WTC11 (cell line): ENCODE data around the gene INTS7. TPM values are rescaled to one million over a fixed set of nuclear protein-coding genes. Genes with fewer than 3 reads are reported as not detected.

Source experiments
- ATF3 ChIP-seq: sonication (generic); formaldehyde crosslinking; conservative IDR thresholded peaks from 2 replicates; pipeline ENCODE4 v1.8.1; 2022; ENCODE audit warnings: mild to moderate bottlenecking, missing genetic modification reagents
- CREB1 ChIP-seq: sonication (generic); formaldehyde crosslinking; IDR thresholded peaks from 2 replicates; pipeline ENCODE4 v1.8.0; 2023; ENCODE audit warnings: mild to moderate bottlenecking, missing genetic modification reagents
- E2F5 ChIP-seq: sonication (generic); formaldehyde crosslinking; IDR thresholded peaks from 2 replicates; pipeline ENCODE4 v1.8.1; 2022; ENCODE audit warnings: mild to moderate bottlenecking, moderate library complexity, missing genetic modification reagents
- EMX1 ChIP-seq: fragments of 250-450 bp; sonication (Bioruptor Pico); IDR thresholded peaks from 2 replicates; pipeline ENCODE4 v1.8.0; 2021; ENCODE audit warnings: mild to moderate bottlenecking
- ESRRA ChIP-seq: sonication (generic); formaldehyde crosslinking; IDR thresholded peaks from 2 replicates; pipeline ENCODE4 v1.8.1; 2022; ENCODE audit warnings: mild to moderate bottlenecking, missing genetic modification reagents, borderline replicate concordance
- ETV6 ChIP-seq: sonication (generic); formaldehyde crosslinking; IDR thresholded peaks from 2 replicates; pipeline ENCODE4 v1.8.1; 2022; ENCODE audit warnings: mild to moderate bottlenecking, missing genetic modification reagents
- FOXP1 ChIP-seq: sonication (generic); formaldehyde crosslinking; IDR thresholded peaks from 2 replicates; pipeline ENCODE4 v1.8.0; 2022; ENCODE audit warnings: missing genetic modification reagents, mild to moderate bottlenecking, moderate library complexity, borderline replicate concordance
- FOXP4 ChIP-seq: sonication (generic); formaldehyde crosslinking; IDR thresholded peaks from 2 replicates; pipeline ENCODE4 v1.8.0; 2022; ENCODE audit warnings: mild to moderate bottlenecking, missing genetic modification reagents
- GABPB1 ChIP-seq: sonication (generic); formaldehyde crosslinking; IDR thresholded peaks from 2 replicates; pipeline ENCODE4 v1.8.1; 2023; ENCODE audit warnings: mild to moderate bottlenecking, missing genetic modification reagents
- GRHL2 ChIP-seq: fragments of 250-450 bp; sonication (Bioruptor Pico); IDR thresholded peaks from 2 replicates; pipeline ENCODE4 v1.8.0; 2022; ENCODE audit warnings: mild to moderate bottlenecking, moderate library complexity; ENCODE audit not compliant: insufficient replicate concordance, severe bottlenecking
- GTF2I ChIP-seq: fragments of 250-450 bp; sonication (Bioruptor Pico); conservative IDR thresholded peaks from 2 replicates; pipeline ENCODE4 v1.4.0; 2021; ENCODE audit warnings: mild to moderate bottlenecking
- IRF2 ChIP-seq: sonication (generic); formaldehyde crosslinking; IDR thresholded peaks from 2 replicates; pipeline ENCODE4 v1.8.0; 2022; ENCODE audit warnings: low read depth, missing genetic modification reagents, borderline replicate concordance
- JAZF1 ChIP-seq: fragments of 250-450 bp; sonication (Bioruptor Pico); IDR thresholded peaks from 2 replicates; pipeline ENCODE4 v1.9.0; 2021; ENCODE audit warnings: moderate library complexity, mild to moderate bottlenecking, inconsistent platforms
- JUN ChIP-seq: sonication (generic); formaldehyde crosslinking; IDR thresholded peaks from 2 replicates; pipeline ENCODE4 v1.8.0; 2023; ENCODE audit warnings: mild to moderate bottlenecking, missing genetic modification reagents
- KAT7 ChIP-seq: sonication (generic); formaldehyde crosslinking; IDR thresholded peaks from 2 replicates; pipeline ENCODE4 v1.8.1; 2023; ENCODE audit warnings: missing genetic modification reagents, mild to moderate bottlenecking, borderline replicate concordance
- MYBL2 ChIP-seq: sonication (generic); formaldehyde crosslinking; IDR thresholded peaks from 2 replicates; pipeline ENCODE4 v1.8.1; 2023; ENCODE audit warnings: mild to moderate bottlenecking, moderate library complexity, missing genetic modification reagents
- OVOL2 ChIP-seq: fragments of 250-450 bp; sonication (Bioruptor Pico); IDR thresholded peaks from 2 replicates; pipeline ENCODE4 v1.9.0; 2021; ENCODE audit warnings: mild to moderate bottlenecking, borderline replicate concordance
- ZNF219 ChIP-seq: sonication (generic); formaldehyde crosslinking; IDR thresholded peaks from 2 replicates; pipeline ENCODE4 v1.8.0; 2023; ENCODE audit warnings: missing genetic modification reagents, mild to moderate bottlenecking, borderline replicate concordance
- ZNF317 ChIP-seq: sonication (generic); formaldehyde crosslinking; IDR thresholded peaks from 2 replicates; pipeline ENCODE4 v1.8.1; 2023; ENCODE audit warnings: low read depth, mild to moderate bottlenecking, moderate library complexity, missing genetic modification reagents, borderline replicate concordance
- ZNF425 ChIP-seq: fragments of 250-450 bp; sonication (Bioruptor Pico); conservative IDR thresholded peaks from 2 replicates; pipeline ENCODE4 v1.9.0; 2021; ENCODE audit warnings: mild to moderate bottlenecking
- ZNF671 ChIP-seq: fragments of 250-450 bp; sonication (Bioruptor Pico); IDR thresholded peaks from 2 replicates; pipeline ENCODE4 v1.8.0; 2021; ENCODE audit warnings: mild to moderate bottlenecking
- total RNA-seq: library from RNA; stranded (reverse); gene quantifications from 3 replicates; pipeline ENCODE4 v1.2.3, GENCODE V29; 2021
- TF ChIP-seq, protein P1 (sequence below): sonication (generic); formaldehyde crosslinking; IDR thresholded peaks from 2 replicates; pipeline ENCODE4 v1.8.0; 2022; ENCODE audit warnings: missing genetic modification reagents
- TF ChIP-seq, protein P2 (sequence below): sonication (generic); formaldehyde crosslinking; IDR thresholded peaks from 2 replicates; pipeline ENCODE4 v1.8.1; 2022; ENCODE audit warnings: low read depth, mild to moderate bottlenecking, moderate library complexity, missing genetic modification reagents, borderline replicate concordance
- TF ChIP-seq, protein P3 (sequence below): sonication (generic); formaldehyde crosslinking; IDR thresholded peaks from 2 replicates; pipeline ENCODE4 v1.8.0; 2023; ENCODE audit warnings: missing genetic modification reagents, mild to moderate bottlenecking, borderline replicate concordance

INTS7 gene
- total RNA-seq, 1 experiment from 2014 or later: 17.2 TPM

GRCh38 chr1:212035123-212035834 lies at the start of gene INTS7, which contains the start of gene DTL (continued):
- TF ChIP-seq, protein P1, sequence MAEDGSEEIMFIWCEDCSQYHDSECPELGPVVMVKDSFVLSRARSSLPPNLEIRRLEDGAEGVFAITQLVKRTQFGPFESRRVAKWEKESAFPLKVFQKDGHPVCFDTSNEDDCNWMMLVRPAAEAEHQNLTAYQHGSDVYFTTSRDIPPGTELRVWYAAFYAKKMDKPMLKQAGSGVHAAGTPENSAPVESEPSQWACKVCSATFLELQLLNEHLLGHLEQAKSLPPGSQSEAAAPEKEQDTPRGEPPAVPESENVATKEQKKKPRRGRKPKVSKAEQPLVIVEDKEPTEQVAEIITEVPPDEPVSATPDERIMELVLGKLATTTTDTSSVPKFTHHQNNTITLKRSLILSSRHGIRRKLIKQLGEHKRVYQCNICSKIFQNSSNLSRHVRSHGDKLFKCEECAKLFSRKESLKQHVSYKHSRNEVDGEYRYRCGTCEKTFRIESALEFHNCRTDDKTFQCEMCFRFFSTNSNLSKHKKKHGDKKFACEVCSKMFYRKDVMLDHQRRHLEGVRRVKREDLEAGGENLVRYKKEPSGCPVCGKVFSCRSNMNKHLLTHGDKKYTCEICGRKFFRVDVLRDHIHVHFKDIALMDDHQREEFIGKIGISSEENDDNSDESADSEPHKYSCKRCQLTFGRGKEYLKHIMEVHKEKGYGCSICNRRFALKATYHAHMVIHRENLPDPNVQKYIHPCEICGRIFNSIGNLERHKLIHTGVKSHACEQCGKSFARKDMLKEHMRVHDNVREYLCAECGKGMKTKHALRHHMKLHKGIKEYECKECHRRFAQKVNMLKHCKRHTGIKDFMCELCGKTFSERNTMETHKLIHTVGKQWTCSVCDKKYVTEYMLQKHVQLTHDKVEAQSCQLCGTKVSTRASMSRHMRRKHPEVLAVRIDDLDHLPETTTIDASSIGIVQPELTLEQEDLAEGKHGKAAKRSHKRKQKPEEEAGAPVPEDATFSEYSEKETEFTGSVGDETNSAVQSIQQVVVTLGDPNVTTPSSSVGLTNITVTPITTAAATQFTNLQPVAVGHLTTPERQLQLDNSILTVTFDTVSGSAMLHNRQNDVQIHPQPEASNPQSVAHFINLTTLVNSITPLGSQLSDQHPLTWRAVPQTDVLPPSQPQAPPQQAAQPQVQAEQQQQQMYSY (CRISPR knock-in tag): no peak
- TF ChIP-seq ESRRA (CRISPR knock-in tag) (no peak), FOXP1 (CRISPR knock-in tag) (peak; percentile 64; the same call in 1 of the 2 replicates), KAT7 (CRISPR knock-in tag) (no peak), EMX1 (CRISPR knock-in tag) (no peak), ZNF425 (no peak), OVOL2 (CRISPR knock-in tag) (no peak), JUN (CRISPR knock-in tag) (no peak), ZNF317 (CRISPR knock-in tag) (no peak), GRHL2 (CRISPR knock-in tag) (no peak), GTF2I (CRISPR knock-in tag) (no peak), GABPB1 (CRISPR knock-in tag) (no peak; the same call in 1 of the 2 replicates), ATF3 (CRISPR knock-in tag) (no peak), ZNF671 (CRISPR knock-in tag) (no peak), IRF2 (CRISPR knock-in tag) (no peak), ETV6 (CRISPR knock-in tag) (peak; percentile 55), CREB1 (no peak), FOXP4 (CRISPR knock-in tag) (no peak; the same call in 1 of the 2 replicates), ZNF219 (CRISPR knock-in tag) (no peak), JAZF1 (no peak), MYBL2 (CRISPR knock-in tag) (no peak; the same call in 1 of the 2 replicates), E2F5 (peak; percentile 99)
- TF ChIP-seq, protein P2, sequence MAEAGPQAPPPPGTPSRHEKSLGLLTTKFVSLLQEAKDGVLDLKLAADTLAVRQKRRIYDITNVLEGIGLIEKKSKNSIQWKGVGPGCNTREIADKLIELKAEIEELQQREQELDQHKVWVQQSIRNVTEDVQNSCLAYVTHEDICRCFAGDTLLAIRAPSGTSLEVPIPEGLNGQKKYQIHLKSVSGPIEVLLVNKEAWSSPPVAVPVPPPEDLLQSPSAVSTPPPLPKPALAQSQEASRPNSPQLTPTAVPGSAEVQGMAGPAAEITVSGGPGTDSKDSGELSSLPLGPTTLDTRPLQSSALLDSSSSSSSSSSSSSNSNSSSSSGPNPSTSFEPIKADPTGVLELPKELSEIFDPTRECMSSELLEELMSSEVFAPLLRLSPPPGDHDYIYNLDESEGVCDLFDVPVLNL: peak; percentile 93
- TF ChIP-seq, protein P3, sequence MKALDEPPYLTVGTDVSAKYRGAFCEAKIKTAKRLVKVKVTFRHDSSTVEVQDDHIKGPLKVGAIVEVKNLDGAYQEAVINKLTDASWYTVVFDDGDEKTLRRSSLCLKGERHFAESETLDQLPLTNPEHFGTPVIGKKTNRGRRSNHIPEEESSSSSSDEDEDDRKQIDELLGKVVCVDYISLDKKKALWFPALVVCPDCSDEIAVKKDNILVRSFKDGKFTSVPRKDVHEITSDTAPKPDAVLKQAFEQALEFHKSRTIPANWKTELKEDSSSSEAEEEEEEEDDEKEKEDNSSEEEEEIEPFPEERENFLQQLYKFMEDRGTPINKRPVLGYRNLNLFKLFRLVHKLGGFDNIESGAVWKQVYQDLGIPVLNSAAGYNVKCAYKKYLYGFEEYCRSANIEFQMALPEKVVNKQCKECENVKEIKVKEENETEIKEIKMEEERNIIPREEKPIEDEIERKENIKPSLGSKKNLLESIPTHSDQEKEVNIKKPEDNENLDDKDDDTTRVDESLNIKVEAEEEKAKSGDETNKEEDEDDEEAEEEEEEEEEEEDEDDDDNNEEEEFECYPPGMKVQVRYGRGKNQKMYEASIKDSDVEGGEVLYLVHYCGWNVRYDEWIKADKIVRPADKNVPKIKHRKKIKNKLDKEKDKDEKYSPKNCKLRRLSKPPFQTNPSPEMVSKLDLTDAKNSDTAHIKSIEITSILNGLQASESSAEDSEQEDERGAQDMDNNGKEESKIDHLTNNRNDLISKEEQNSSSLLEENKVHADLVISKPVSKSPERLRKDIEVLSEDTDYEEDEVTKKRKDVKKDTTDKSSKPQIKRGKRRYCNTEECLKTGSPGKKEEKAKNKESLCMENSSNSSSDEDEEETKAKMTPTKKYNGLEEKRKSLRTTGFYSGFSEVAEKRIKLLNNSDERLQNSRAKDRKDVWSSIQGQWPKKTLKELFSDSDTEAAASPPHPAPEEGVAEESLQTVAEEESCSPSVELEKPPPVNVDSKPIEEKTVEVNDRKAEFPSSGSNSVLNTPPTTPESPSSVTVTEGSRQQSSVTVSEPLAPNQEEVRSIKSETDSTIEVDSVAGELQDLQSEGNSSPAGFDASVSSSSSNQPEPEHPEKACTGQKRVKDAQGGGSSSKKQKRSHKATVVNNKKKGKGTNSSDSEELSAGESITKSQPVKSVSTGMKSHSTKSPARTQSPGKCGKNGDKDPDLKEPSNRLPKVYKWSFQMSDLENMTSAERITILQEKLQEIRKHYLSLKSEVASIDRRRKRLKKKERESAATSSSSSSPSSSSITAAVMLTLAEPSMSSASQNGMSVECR (CRISPR knock-in tag): peak; percentile 64; the same call in 1 of the 2 replicates
